HUES64 (cell line): ENCODE data around the gene SNX8.
A peak's percentile ranks its signal among the peaks of the same experiment; 100 is the strongest.
"Not testable (repeated sequence)": the region's sequence is repeated elsewhere in the genome, so short reads cannot be mapped to it uniquely, and the experiment has no call there.

Experiments used
- H3K27ac ChIP-seq: 2 replicates; pipeline ENCODE4 v1.7.0; 2013; ENCODE audit warnings: low read depth, low read length, inconsistent platforms
- H3K27me3 ChIP-seq: 2 replicates; pipeline ENCODE4 v1.6.1; 2013; ENCODE audit warnings: mild to moderate bottlenecking, low read length; ENCODE audit not compliant: insufficient read depth
- H3K36me3 ChIP-seq: 2 replicates; pipeline ENCODE4 v1.6.1; 2013; ENCODE audit warnings: mild to moderate bottlenecking, low read length; ENCODE audit not compliant: insufficient read depth
- H3K4me1 ChIP-seq: 2 replicates; pipeline ENCODE4 v1.6.1; 2013; ENCODE audit warnings: mild to moderate bottlenecking, low read length, moderate library complexity; ENCODE audit not compliant: insufficient read depth
- H3K4me3 ChIP-seq: 2 replicates; pipeline ENCODE4 v1.5.1; 2013; ENCODE audit warnings: mild to moderate bottlenecking, low read length, moderate library complexity
- H3K9ac ChIP-seq: 2 replicates; pipeline ENCODE4 v1.6.1; 2013; ENCODE audit warnings: mild to moderate bottlenecking, low read depth, low read length
- H3K9me3 ChIP-seq: 2 replicates; pipeline ENCODE4 v1.6.1; 2013; ENCODE audit warnings: low read depth, low read length; ENCODE audit not compliant: insufficient read depth
- WGBS: fragments of 150-250, 120-280 bp; methylation state at CpG from one replicate; pipeline ENCODE4 v1.1.7; 2013; ENCODE audit warnings: missing lambda C conversion rate; 5-methylcytosine and 5-hydroxymethylcytosine counted together

Gene SNX8

DNA sequence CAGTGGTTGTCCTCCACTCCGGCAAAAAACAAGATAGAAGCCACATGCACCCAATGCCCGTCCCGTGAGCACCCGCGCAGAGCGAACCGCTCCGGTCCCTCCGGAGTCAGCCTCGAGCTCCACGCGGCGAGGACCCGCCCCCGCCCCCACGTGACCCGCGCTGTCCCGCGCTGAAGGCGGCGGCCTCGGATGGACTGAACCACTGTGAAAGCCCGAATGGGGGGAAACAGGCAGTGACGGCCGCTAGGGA is 39.6 kb upstream of the SNX8 start:
- Histone ChIP-seq H3K4me1 (no peaks in the 10 kb centered on the region; the same call in 1 of the 2 replicates), H3K9me3 (no peaks in the 10 kb centered on the region), H3K4me3 (peak overlapping the region; percentile 86), H3K9ac (peak overlapping the region; percentile 100), H3K36me3 (peaks cover 32% of the 10 kb centered on the region), H3K27ac (peak overlapping the region; percentile 98), H3K27me3 (no peaks in the 10 kb centered on the region)
- WGBS = under 1% methylated on average over 26 of the region's 26 CpGs

DNA sequence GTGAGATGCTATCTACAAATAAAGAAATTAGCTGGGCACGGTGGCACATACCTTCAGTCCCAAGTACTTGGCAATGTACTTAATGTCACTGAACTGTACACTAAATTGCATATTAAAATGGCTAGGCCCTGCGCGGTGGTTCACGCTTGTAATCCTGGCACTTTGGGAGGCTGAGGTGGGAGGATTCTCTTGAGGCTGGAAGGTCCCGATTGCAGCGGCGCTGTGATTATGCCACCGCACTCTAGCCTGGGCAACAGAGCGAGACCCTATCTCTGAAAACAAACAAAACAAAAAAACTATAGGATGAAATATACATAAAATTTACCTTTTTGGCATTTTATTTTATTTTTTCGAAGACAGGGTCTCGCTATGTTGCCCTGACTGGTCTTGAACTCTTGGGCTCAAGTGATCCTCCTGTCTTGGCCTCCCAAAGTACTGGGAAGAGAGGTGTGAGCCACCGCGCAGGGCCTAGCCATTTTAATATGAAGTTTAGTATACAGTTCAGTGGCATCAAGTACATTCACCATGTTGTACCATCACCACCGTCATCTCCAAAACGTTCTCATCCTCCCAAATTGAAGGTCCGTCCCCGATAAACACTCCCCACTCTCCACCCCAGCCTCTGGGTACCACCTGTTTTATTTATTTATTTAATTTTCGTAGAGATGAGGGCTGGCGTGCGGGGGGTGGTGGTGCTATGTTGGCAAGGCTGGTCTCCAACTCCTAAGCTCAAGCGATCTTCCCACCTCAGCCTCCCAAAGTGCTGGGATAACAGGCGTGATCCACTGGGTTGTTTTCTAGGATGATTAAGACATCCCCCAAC is 39.1 kb upstream of the SNX8 start:
- Histone ChIP-seq H3K4me3 (peak overlapping the region; percentile 86), H3K27ac (peak overlapping the region; percentile 98), H3K27me3 (no peaks in the 10 kb centered on the region), H3K4me1 (no peaks in the 10 kb centered on the region; the same call in 1 of the 2 replicates), H3K9me3 (no peaks in the 10 kb centered on the region), H3K9ac (peak overlapping the region; percentile 100), H3K36me3 (peaks cover 26% of the 10 kb centered on the region)
- WGBS = 69% methylated on average over 15 of the region's 22 CpGs

DNA sequence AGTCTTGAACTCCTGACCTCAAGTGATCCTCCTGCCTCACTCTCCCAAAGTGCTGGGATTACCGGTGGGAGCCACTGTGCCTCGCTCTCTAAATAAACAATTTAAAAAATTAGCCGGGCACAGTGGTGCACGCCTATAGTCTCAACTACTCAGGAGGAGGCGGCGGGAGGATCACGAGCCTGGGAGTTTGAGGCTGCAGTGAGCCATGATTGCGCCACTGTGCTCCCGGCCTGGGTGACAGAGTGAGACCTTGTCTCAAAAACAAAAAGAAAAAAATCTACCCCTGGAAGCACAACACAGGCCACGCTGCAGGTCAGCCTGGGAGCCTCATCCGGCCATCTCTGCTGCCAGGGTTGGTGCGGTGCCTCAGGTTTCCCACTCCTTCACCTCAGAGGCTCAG is 36.6 kb upstream of the SNX8 start:
- Histone ChIP-seq H3K9me3 (no peaks in the 10 kb centered on the region), H3K36me3 (peaks cover 5% of the 10 kb centered on the region), H3K4me3 (no peak overlapping the region), H3K27ac (no peak overlapping the region), H3K27me3 (no peaks in the 10 kb centered on the region), H3K9ac (no peak overlapping the region), H3K4me1 (no peaks in the 10 kb centered on the region; the same call in 1 of the 2 replicates)
- 94% methylated on average over 12 of the region's 12 CpGs for WGBS

DNA sequence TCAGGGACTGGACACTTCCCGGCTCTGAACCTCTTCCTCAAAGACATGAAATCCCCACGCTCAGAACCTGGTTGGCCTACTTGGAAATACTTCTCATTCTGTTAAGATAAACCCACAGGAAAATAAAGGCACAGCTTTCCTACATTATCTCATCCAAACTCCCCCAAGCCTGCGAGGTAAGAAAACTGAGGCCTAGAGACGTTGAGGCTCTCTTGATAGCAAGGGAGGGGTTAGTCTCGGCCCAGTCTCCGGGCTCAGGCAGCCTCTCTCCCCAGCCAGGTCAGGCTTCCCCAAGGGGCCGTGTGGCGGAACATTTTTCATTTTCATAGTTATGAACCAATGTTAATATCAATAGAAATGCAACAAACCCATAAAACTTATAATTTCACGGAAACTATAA is 35.8 kb upstream of the SNX8 start:
- H3K4me1 ChIP-seq = no peaks in the 10 kb centered on the region; the same call in 1 of the 2 replicates
- no peaks in the 10 kb centered on the region for H3K9me3 ChIP-seq
- H3K27me3 ChIP-seq = no peaks in the 10 kb centered on the region
- no peak overlapping the region for H3K4me3 ChIP-seq
- H3K9ac ChIP-seq = no peak overlapping the region
- peaks cover 5% of the 10 kb centered on the region; the same call in 1 of the 2 replicates for H3K36me3 ChIP-seq
- WGBS = 94% methylated on average over 7 of the region's 9 CpGs
- no peak overlapping the region for H3K27ac ChIP-seq

DNA sequence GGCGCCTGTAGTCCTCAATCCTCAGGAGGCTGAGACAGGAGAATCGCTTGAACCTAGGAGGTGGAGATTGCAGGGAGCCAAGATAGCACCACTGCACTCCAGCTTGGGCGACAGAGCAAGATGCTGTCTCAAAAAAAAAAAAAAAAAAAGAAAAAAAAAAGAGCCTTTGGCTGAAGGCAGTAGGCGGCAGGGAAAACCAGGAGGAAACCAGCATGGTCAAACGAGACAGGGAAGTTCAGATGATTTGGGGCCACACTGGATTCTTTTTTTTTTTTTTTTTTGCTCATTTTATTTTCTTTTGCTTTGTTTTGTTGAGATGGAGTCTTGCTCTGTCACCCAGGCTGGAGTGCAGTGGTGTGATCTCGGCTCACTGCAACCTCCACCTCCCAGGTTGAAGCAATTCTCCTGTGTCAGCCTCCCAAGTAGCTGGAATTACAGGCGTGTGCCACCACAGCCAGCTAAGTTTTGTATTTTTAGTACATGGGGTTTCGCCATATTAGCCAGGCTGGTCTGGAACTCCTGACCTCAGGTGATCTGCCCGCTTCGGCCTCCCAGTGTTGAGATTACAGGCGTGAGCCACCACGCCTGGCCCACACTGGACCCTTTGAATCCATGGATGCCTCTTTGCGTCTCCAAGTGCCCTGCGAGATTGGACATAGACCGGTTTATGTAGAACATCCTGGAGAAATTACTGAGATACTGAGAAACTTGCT is 33.3 kb upstream of the SNX8 start:
- 89% methylated on average over 15 of the region's 15 CpGs for WGBS
- H3K4me3 ChIP-seq, H3K9me3 ChIP-seq, H3K36me3 ChIP-seq, H3K9ac ChIP-seq, H3K4me1 ChIP-seq, H3K27me3 ChIP-seq, H3K27ac ChIP-seq: not testable (repeated sequence)

DNA sequence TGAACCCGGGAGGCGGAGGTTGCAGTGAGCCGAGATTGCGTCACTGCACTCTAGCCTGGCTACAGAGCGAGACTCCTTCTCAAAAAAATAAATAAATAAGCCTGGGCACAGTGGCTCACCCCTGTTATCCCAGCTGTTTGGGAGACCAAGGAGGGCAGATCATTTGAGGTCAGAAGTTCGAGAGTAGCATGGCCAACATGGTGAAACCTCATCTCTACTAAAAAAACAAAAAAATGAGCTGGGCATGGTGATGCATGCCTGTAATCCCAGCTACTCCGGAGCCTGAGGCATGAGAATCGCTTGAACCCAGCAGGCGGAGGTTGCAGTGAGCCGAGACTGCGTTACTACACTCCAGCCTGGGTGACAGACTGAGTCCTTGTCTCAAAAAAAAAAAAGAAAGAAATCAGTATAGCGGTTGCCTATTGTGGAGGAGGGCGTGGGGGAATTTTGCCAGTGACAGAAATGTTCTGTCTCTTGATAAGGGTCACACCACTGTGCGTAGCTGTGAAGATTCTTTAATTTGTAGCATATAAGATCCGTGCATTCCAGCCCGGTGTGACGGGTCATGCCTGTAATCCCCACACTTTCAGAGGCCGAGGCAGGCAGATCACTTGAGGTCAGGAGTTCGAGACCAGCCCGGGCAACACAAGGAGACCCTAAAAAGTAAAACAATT is 22.5 kb upstream of the SNX8 start:
- H3K27me3 ChIP-seq = no peaks in the 10 kb centered on the region
- no peak overlapping the region for H3K27ac ChIP-seq
- no peaks in the 10 kb centered on the region; the same call in 1 of the 2 replicates for H3K36me3 ChIP-seq
- no peaks in the 10 kb centered on the region for H3K4me1 ChIP-seq
- 96% methylated on average over 20 of the region's 20 CpGs for WGBS
- H3K9ac ChIP-seq = no peak overlapping the region
- no peaks in the 10 kb centered on the region for H3K9me3 ChIP-seq
- no peak overlapping the region for H3K4me3 ChIP-seq

DNA sequence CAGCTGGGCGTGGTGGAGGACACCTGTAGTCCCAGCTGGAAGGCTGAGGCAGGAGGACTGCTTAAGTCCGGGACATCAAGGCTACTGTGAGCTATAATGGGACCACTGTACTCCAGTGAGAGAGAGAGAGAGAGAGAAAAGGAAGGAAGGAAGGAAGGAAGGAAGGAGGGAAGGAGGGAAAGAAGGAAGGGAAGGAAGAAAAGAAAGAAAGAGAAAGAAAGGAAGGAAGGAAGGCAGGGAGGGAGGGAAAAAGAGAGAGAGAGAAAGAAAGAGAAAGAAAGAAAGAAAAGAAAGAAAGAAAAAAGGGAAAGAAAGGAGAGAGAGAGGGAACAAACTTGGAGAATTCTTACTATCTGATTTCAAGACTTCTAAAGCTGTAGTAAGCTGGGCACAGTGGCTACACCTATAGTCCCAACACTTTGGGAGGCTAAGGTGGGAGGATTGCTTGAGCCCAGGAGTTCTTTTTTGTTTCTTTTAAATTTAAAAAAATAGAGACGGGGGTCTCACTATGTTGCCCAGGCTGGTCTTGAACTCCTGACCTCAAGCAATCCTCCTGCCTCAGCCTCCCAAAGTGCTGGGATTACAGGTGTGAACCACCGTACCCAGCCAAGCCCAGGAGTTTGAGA is 18.5 kb upstream of the SNX8 start:
- H3K9ac ChIP-seq, H3K27me3 ChIP-seq, H3K27ac ChIP-seq, H3K4me3 ChIP-seq, H3K4me1 ChIP-seq, H3K9me3 ChIP-seq, H3K36me3 ChIP-seq: not testable (repeated sequence)
- 94% methylated on average over 4 of the region's 4 CpGs for WGBS

DNA sequence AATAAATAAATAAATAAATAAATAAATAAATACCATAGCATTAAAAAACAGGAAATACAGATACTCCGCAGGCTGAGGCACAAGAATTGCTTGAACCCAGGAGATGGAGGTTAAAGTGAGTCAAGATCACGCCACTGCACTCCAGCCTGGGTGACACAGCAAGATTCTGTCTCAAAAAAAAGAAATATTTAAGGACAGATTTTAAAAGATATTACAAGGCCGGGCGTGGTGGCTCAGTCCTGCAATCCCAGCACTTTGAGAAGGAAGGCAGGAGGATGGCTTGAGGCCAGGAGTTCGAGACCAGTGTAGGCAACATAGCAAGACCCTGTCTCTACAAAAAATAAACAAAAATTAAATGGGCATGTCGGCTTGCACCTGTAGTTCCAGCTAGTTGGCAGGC is 17.5 kb upstream of the SNX8 start:
- no peaks in the 10 kb centered on the region for H3K9me3 ChIP-seq
- H3K9ac ChIP-seq = no peak overlapping the region
- H3K36me3 ChIP-seq = no peaks in the 10 kb centered on the region
- H3K27me3 ChIP-seq = no peaks in the 10 kb centered on the region
- H3K4me3 ChIP-seq = no peak overlapping the region
- H3K4me1 ChIP-seq = no peaks in the 10 kb centered on the region
- whole genome bisulfite sequencing = 99% methylated on average over 6 of the region's 6 CpGs
- H3K27ac ChIP-seq = no peak overlapping the region

DNA sequence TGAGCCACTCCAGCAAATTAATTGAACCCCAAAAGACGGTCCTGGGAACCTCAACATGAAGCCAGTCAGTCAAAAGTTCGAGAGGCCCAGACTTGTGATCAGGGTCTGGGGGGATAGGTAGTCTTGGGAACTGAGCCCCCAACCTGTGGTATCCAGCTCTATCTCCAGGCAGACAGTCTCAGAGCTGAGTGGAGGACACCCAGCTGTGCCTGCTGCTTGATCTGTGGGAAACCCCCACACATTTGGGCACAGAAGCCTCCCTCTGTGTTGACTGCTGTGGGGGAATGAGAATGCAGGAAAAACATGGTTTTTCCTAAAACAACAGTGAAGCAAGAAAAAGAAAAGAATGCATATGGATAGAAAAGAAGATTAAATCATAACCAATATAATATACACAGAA is 16.3 kb upstream of the SNX8 start:
- Histone ChIP-seq H3K4me3 (no peak overlapping the region), H3K9ac (no peak overlapping the region), H3K27ac (no peak overlapping the region), H3K36me3 (no peaks in the 10 kb centered on the region), H3K27me3 (no peaks in the 10 kb centered on the region), H3K4me1 (no peaks in the 10 kb centered on the region), H3K9me3 (no peaks in the 10 kb centered on the region)
- WGBS = 90% methylated on average over 2 of the region's 2 CpGs

DNA sequence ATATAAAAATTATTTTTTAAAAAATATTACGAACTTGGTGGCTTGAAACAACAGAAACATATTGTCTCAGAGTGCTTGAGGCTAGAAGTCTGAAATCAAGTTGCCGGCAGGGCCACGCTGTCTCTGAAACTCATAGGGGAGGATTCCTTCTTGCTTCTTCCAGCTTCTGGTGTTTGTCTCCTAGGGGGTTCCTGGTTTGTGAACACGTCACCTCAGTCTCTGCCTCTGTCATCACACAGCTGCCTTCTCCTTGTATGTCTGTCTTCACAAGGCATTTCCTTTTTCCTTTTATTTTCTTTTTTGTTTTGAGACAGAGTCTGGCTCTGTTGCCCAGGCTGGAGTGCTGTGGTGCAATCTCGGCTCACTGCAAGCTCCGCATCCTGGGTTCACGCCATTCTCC is 12.7 kb upstream of the SNX8 start:
- no peaks in the 10 kb centered on the region for H3K9me3 ChIP-seq
- H3K9ac ChIP-seq = no peak overlapping the region
- H3K4me1 ChIP-seq = no peaks in the 10 kb centered on the region
- 94% methylated on average over 7 of the region's 7 CpGs for WGBS
- no peak overlapping the region for H3K27ac ChIP-seq
- no peak overlapping the region for H3K4me3 ChIP-seq
- no peaks in the 10 kb centered on the region for H3K27me3 ChIP-seq
- no peaks in the 10 kb centered on the region for H3K36me3 ChIP-seq

DNA sequence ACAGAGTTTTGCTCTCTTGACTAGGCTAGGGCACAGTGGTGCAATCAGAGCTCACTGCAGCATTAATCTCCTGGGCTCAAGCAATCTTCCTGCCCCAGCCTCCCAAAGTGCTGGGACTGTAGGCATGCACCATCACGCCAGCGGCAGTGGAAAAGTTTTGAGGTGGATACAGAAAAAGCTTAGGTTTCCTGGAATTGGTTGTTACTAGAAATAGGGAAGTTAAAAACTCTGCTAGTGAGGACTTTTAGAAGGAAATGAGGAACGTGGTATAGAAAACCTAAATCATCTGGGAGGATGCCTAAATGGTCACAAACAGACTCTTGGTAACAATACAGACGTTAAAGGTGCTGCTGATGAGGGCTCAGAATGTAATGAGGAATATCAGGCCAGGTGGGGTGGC is 10.9 kb upstream of the SNX8 start:
- no peaks in the 10 kb centered on the region for H3K4me1 ChIP-seq
- WGBS = 92% methylated on average over 4 of the region's 4 CpGs
- H3K36me3 ChIP-seq = no peaks in the 10 kb centered on the region
- H3K27ac ChIP-seq = no peak overlapping the region
- no peaks in the 10 kb centered on the region for H3K9me3 ChIP-seq
- no peaks in the 10 kb centered on the region for H3K27me3 ChIP-seq
- H3K9ac ChIP-seq = no peak overlapping the region
- H3K4me3 ChIP-seq = no peak overlapping the region
